Measurements from ENCODE around the gene RPS6KL1.

GRCh38 chr14:74909501-74909900 lies 13.6 kb downstream of the RPS6KL1 start:
- TF ChIP-seq CTCF (conservative IDR thresholded peaks at IDR 0.05; ENCODE audit: low read depth in 2 of 2): no peak
- TF ChIP-seq EZH2phosphoT487 (IDR thresholded peaks at IDR 0.05; ENCODE audit: unreplicated experiment): no peak
- TF ChIP-seq NANOG (IDR thresholded peaks at IDR 0.05; ENCODE audit: borderline replicate concordance): no peak
- TF ChIP-seq POLR2AphosphoS5 (IDR thresholded peaks at IDR 0.05; ENCODE audit: low read depth): no peak
- no peak for TF ChIP-seq REST (IDR thresholded peaks at IDR 0.05; ENCODE audit: unreplicated experiment)
- TF ChIP-seq, protein P1, sequence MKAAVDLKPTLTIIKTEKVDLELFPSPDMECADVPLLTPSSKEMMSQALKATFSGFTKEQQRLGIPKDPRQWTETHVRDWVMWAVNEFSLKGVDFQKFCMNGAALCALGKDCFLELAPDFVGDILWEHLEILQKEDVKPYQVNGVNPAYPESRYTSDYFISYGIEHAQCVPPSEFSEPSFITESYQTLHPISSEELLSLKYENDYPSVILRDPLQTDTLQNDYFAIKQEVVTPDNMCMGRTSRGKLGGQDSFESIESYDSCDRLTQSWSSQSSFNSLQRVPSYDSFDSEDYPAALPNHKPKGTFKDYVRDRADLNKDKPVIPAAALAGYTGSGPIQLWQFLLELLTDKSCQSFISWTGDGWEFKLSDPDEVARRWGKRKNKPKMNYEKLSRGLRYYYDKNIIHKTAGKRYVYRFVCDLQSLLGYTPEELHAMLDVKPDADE (IDR thresholded peaks at IDR 0.05): no peak
- no peak for TF ChIP-seq CREB1 (CRISPR knock-in tag; IDR thresholded peaks at IDR 0.05; ENCODE audit: low read depth)
